NT2/D1 (cell line): ENCODE results near the gene EIF4G3.

Experiments used
- DNase-seq: peaks from one replicate; pipeline ENCODE4 v3.0.0-alpha.2; 2011; ENCODE audit warnings: low read depth, low spot score
- H3K27me3 ChIP-seq: 2 replicates; pipeline ENCODE4 v1.6.0; 2011; ENCODE audit warnings: mild to moderate bottlenecking; ENCODE audit not compliant: insufficient read length, insufficient read depth
- H3K36me3 ChIP-seq: 2 replicates; pipeline ENCODE4 v1.6.1; 2011; ENCODE audit warnings: mild to moderate bottlenecking, low read length, mixed read lengths; ENCODE audit not compliant: insufficient read depth, insufficient read length
- H3K4me1 ChIP-seq: 2 replicates; pipeline ENCODE4 v1.5.1; 2011; ENCODE audit not compliant: insufficient read depth, insufficient read length
- H3K4me3 ChIP-seq: 2 replicates; pipeline ENCODE4 v1.5.1; 2011; ENCODE audit warnings: low read depth; ENCODE audit not compliant: insufficient read length
- H3K9ac ChIP-seq: 2 replicates; pipeline ENCODE4 v1.6.0; 2011; ENCODE audit warnings: low read depth; ENCODE audit not compliant: insufficient read length
- H3K9me3 ChIP-seq: 2 replicates; pipeline ENCODE4 v1.5.1; 2011; ENCODE audit warnings: mild to moderate bottlenecking, low read length; ENCODE audit not compliant: insufficient read depth
- SUZ12 ChIP-seq: IDR thresholded peaks from 2 replicates; pipeline ENCODE4 v1.6.1; 2011; ENCODE audit not compliant: insufficient read length, insufficient read depth; ENCODE audit errors: extremely low read depth
- YY1 ChIP-seq: IDR thresholded peaks from 2 replicates; pipeline ENCODE4 v1.6.1; 2011; ENCODE audit not compliant: insufficient read length, insufficient read depth
- ZNF274 ChIP-seq: IDR thresholded peaks from 2 replicates; pipeline ENCODE4 v1.6.1; 2011; ENCODE audit warnings: mild to moderate bottlenecking, low read depth, low read length

Gene EIF4G3

DNA sequence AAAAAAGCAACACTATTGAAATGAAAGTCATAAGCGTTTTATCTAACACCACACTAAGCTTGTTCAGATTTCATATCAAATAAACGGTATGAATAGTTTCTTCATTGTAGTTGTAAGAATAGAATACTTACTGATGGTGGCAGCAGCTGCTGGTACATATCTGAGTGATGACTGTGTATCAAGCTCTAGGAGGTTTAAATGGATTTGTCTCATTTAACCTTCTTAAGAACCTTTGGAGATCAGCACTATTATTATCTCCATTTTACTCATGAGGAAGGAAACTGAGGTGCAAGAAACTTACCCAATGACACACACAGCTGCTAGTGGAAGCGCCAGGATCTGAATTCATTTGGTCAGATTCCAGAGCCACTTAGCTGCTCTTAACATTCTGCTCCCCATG, 104.0 kb downstream of the EIF4G3 start:
- no peak overlapping the region for H3K9ac ChIP-seq
- no peak for DNase-seq
- TF ChIP-seq SUZ12, result no peak
- TF ChIP-seq YY1, result no peak
- TF ChIP-seq ZNF274, result no peak
- H3K27me3 ChIP-seq, result no peaks in the 10 kb centered on the region
- H3K4me1 ChIP-seq, result no peaks in the 10 kb centered on the region
- no peaks in the 10 kb centered on the region for H3K9me3 ChIP-seq
- H3K36me3 ChIP-seq, result peaks cover 3% of the 10 kb centered on the region
- no peak overlapping the region for H3K4me3 ChIP-seq

DNA sequence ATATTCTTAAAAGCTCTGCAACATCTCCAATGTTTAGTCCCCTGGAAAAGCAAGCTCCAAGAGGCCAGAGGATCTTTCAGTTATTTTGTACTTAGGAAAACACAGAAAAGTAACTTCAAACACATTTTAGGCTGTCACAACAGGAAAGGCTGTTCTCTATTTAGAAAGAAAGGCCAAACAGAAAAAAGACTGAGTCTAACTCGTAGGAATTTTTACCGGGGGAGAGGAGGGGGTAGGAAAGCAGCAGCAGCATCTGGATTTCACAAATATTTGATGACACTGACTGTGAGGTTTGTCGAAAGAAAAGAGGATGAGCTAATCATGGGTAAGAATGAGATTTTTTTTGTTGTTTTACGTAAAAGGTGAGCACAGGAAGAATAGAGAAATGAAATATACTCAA, 107.1 kb downstream of the EIF4G3 start:
- no peak overlapping the region for H3K9ac ChIP-seq
- H3K9me3 ChIP-seq, result no peaks in the 10 kb centered on the region
- TF ChIP-seq SUZ12 (no peak), ZNF274 (no peak), YY1 (no peak)
- peaks cover 3% of the 10 kb centered on the region for H3K36me3 ChIP-seq
- no peaks in the 10 kb centered on the region for H3K4me1 ChIP-seq
- H3K27me3 ChIP-seq, result no peaks in the 10 kb centered on the region
- DNase-seq, result no peak
- H3K4me3 ChIP-seq, result no peak overlapping the region

DNA sequence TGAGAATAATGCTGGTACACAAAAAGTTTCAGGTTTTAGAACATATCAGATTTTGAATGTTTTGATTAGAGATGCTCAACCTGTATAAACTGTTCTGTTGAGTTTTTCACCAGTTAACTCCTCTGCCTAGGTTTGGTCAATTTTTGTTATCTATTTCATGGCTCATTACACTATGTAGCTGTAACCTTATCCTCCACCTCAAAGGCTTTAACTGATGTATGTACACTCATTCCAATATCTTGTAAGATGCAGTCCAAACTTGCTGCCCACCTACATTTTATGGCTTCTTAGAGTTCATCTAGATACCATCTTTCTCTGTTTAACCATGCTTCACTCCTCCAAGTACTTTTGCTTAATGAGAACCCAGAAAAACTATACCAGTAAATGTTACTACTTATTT, 107.8 kb downstream of the EIF4G3 start:
- H3K4me1 ChIP-seq, result no peaks in the 10 kb centered on the region
- no peaks in the 10 kb centered on the region for H3K27me3 ChIP-seq
- no peak overlapping the region for H3K9ac ChIP-seq
- no peak overlapping the region for H3K4me3 ChIP-seq
- no peak for DNase-seq
- peaks cover 3% of the 10 kb centered on the region for H3K36me3 ChIP-seq
- H3K9me3 ChIP-seq, result no peaks in the 10 kb centered on the region
- TF ChIP-seq SUZ12, result no peak
- TF ChIP-seq YY1, result no peak
- no peak for TF ChIP-seq ZNF274

DNA sequence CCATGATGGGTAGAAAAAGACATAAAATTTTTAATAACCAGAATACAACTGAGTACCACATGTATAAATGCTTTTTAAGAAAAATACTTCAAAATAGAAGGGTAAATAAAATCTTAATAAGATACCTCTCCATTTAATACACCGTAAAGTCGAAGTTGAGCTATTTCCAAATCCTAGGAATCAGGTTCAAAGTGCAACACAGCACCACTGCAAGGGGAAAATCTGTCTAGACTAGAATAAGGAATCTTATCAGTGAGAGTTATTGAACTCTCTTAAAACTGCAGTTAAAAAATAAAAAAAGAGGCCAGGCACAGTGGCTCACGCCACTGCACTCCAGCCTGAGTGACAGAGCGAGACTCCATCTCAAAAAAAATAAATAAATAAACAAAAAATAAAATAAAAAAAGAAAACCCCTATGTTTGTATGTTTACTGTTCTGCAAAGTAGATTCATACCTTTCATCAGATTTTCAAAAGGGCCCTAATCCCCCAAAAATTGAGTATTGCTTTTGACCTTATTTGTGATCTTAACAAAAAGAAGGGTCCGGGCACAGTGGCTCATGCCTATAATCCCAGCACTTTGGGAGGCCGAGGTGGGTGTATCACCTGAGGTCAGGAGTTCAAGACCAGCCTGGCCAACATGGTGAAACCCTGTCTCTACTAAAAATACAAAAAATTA, 109.0 kb downstream of the EIF4G3 start:
- no peak for DNase-seq
- no peak overlapping the region for H3K4me3 ChIP-seq
- no peaks in the 10 kb centered on the region for H3K4me1 ChIP-seq
- no peaks in the 10 kb centered on the region for H3K9me3 ChIP-seq
- no peaks in the 10 kb centered on the region for H3K27me3 ChIP-seq
- TF ChIP-seq YY1, result no peak
- H3K36me3 ChIP-seq, result peaks cover 1% of the 10 kb centered on the region
- H3K9ac ChIP-seq, result no peak overlapping the region

DNA sequence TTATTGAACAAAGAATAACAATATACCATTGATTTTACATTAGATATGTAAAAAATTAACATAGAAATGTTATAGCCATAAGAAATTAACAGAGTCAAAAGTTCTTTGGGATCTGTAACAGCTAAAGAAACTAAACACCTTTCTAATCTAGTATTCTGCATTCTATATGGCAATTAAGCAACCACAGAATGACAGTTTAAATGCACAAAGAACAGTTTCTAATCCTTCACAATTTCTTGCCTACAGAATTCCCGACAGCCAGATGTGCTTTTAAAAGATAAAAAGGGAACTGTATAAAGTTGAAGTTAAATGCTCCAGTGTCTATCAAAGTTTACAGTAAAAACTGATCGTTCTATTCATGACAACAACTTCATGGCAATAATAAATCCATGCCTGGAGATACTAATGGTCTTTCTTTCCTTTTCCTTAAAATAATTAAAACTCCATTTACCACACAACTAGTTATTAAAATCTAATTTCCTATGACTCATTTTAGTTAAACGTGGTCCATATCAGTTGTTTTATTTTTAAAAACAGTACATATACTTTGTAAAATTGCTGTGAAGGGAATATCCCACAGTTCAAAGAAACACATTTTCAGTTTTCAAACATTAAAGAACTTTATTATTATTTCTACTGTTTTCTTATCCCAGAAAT, 110.2 kb downstream of the EIF4G3 start:
- no peaks in the 10 kb centered on the region for H3K36me3 ChIP-seq
- H3K9ac ChIP-seq, result no peak overlapping the region
- TF ChIP-seq SUZ12 (no peak), YY1 (no peak), ZNF274 (no peak)
- H3K4me3 ChIP-seq, result no peak overlapping the region
- no peak for DNase-seq
- H3K9me3 ChIP-seq, result no peaks in the 10 kb centered on the region
- no peaks in the 10 kb centered on the region for H3K27me3 ChIP-seq
- H3K4me1 ChIP-seq, result no peaks in the 10 kb centered on the region

DNA sequence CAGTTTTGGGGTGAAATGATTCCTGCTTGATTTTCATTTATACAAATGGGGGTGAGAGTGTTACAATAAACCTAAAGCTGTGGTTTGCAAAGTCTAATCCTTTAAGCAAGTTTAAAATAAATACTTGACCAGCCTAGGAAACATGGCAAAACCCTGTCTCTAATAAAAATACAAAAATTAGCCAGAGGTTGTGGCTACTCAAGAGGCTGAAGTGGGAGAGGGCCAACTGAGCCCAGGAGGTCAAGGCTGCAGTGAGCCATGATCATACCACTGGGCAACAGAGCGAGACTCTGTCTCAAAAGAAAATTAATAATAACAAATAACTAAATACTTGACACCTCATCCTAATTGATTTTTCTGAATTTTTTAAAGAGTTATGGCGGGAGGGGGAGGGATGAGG, 110.8 kb downstream of the EIF4G3 start:
- H3K9me3 ChIP-seq, result no peaks in the 10 kb centered on the region
- H3K27me3 ChIP-seq, result no peaks in the 10 kb centered on the region
- no peak overlapping the region for H3K4me3 ChIP-seq
- H3K4me1 ChIP-seq, result no peaks in the 10 kb centered on the region
- no peaks in the 10 kb centered on the region for H3K36me3 ChIP-seq
- H3K9ac ChIP-seq, result no peak overlapping the region
- no peak for DNase-seq
- TF ChIP-seq ZNF274 (no peak), SUZ12 (no peak)

DNA sequence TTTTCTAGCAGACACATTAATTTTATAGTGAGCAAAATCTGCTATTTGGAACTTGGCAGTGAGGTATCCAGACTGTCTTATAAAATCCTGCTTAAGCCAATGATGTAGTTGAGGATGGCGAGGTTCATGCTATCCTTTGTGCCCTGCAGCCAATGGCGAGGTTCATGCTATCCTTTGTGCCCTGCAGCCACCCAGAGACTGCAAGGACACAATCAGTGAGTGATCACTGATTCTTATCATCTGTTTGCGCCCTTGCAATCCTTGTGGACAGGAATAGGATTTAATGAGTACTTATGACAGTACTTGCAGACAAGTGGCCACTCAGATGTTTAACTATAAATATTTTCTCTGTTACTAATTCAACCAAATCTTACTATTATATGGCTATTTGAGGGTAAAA, 112.6 kb downstream of the EIF4G3 start:
- Histone ChIP-seq H3K4me1 (no peaks in the 10 kb centered on the region), H3K27me3 (no peaks in the 10 kb centered on the region), H3K9me3 (no peaks in the 10 kb centered on the region), H3K4me3 (no peak overlapping the region), H3K36me3 (no peaks in the 10 kb centered on the region), H3K9ac (no peak overlapping the region)
- no peak for DNase-seq
- TF ChIP-seq ZNF274, result no peak
- no peak for TF ChIP-seq SUZ12
- no peak for TF ChIP-seq YY1
